Panc1 (cell line): Measurements from ENCODE around the gene RANBP3.

Experiments used
- CTCF ChIP-seq: fragments of 450-650 bp; IDR thresholded peaks from 2 replicates; pipeline ENCODE4 v1.5.1; 2017; ENCODE audit warnings: mild to moderate bottlenecking
- SIN3A ChIP-seq: IDR thresholded peaks from 2 replicates; pipeline ENCODE4 v1.6.1; 2012; ENCODE audit warnings: low read depth, mild to moderate bottlenecking, low read length, moderate library complexity, borderline replicate concordance; ENCODE audit not compliant: insufficient read depth

- TF ChIP-seq CTCF: no peak
- TF ChIP-seq SIN3A: no peak
Observed at GRCh38 chr19:5873617-5874199, 104.2 kb downstream of the RANBP3 start.
